Ascending aorta (tissue), 2 donors: ENCODE data around the gene ADAM11. TPM values are rescaled to one million over a fixed set of nuclear protein-coding genes. Genes with fewer than 3 reads are reported as not detected.

Source experiments
- DNase-seq, 2 donors: peaks; one replicate each; pipeline ENCODE4 v3.0.0-alpha.2; 2019; ENCODE audit warnings: low spot score in 2 of 2
- H3K27ac ChIP-seq, 2 donors: fragments of 200-600 bp; sonication (generic); one replicate each; pipeline ENCODE4 v1.5.1; 2016 to 2017; ENCODE audit warnings: mild to moderate bottlenecking in 1 of 2
- H3K27me3 ChIP-seq: fragments of 200-600 bp; sonication (generic); one replicate; pipeline ENCODE4 v1.5.1; 2017
- H3K36me3 ChIP-seq, 2 donors: fragments of 200-600 bp; sonication (generic); one replicate each; pipeline ENCODE4 v1.5.1; 2016
- H3K4me1 ChIP-seq, 2 donors: fragments of 200-600 bp; sonication (generic); one replicate each; pipeline ENCODE4 v1.5.1; 2016 to 2017; ENCODE audit warnings: mild to moderate bottlenecking in 1 of 2
- H3K4me3 ChIP-seq, 2 donors: fragments of 200-600 bp; sonication (generic); one replicate each; pipeline ENCODE4 v1.5.1; 2016 to 2017; ENCODE audit warnings: mild to moderate bottlenecking in 1 of 2
- H3K9me3 ChIP-seq, 2 donors: fragments of 200-600 bp; sonication (generic); one replicate each; pipeline ENCODE4 v1.5.1; 2016
- intact Hi-C: fragments of 100-400 bp; cut with DNase I; formaldehyde crosslinking; loops from one replicate; pipeline ENCODE4 v1.15.1; 2023
- total RNA-seq: library from RNA; depleted of rRNA; stranded (reverse); fragments of >200 nt; gene quantifications from one replicate; pipeline ENCODE4 v1.1.0, GENCODE V29; 2016
- TF ChIP-seq, protein P1 (sequence below), 3 experiments: fragments of 200-600 bp in 2 of 3; fragments of 450-650 bp in 1 of 3; sonication (generic) in 2 of 3; IDR thresholded peaks; one replicate each; pipeline ENCODE4 v1.5.1; 2016 to 2019; ENCODE audit warnings: antibody characterized with exemption in 3 of 3, mild to moderate bottlenecking in 1 of 3, moderate library complexity in 1 of 3

ADAM11 gene
- total RNA-seq, 1 donor from 2014 or later, result not detected

DNA sequence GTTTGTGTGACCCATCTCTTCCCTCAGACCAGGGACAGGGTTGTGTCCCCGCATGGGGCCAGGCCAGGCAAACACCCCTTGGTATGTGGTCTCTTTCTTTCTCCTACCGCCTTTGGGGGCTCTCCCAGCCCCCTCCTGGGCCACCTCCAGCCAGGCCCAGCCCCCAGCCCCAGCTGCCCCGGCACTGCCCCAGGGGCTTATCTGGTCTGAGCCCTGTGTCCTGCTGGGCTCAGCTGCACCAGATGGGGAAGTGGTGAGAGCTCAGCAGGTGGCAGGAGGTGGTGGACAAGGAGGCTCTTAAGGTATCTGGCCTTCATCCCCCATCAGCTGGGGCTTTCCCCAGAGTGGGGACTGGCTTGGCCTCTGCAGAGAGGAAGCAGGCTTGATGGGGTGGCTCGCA is 8.7 kb downstream of the ADAM11 start:
- Histone ChIP-seq H3K27ac (no peak overlapping the region), H3K4me1 (no peaks in the 10 kb centered on the region), H3K36me3 (no peaks in the 10 kb centered on the region), H3K4me3 (no peak overlapping the region), H3K9me3 (no peaks in the 10 kb centered on the region), H3K27me3 (no peaks in the 10 kb centered on the region)
- DNase-seq, result no peak
- TF ChIP-seq, protein P1, sequence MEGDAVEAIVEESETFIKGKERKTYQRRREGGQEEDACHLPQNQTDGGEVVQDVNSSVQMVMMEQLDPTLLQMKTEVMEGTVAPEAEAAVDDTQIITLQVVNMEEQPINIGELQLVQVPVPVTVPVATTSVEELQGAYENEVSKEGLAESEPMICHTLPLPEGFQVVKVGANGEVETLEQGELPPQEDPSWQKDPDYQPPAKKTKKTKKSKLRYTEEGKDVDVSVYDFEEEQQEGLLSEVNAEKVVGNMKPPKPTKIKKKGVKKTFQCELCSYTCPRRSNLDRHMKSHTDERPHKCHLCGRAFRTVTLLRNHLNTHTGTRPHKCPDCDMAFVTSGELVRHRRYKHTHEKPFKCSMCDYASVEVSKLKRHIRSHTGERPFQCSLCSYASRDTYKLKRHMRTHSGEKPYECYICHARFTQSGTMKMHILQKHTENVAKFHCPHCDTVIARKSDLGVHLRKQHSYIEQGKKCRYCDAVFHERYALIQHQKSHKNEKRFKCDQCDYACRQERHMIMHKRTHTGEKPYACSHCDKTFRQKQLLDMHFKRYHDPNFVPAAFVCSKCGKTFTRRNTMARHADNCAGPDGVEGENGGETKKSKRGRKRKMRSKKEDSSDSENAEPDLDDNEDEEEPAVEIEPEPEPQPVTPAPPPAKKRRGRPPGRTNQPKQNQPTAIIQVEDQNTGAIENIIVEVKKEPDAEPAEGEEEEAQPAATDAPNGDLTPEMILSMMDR (IDR thresholded peaks at IDR 0.05), result no peak
- intact Hi-C loops, result no loop called here

- DNase-seq, result no peak
- H3K4me1 ChIP-seq, result no peaks in the 10 kb centered on the region
- no peak overlapping the region for H3K4me3 ChIP-seq
- TF ChIP-seq, protein P1 (IDR thresholded peaks at IDR 0.05), result no peak
- H3K36me3 ChIP-seq, result no peaks in the 10 kb centered on the region
- H3K9me3 ChIP-seq, result no peaks in the 10 kb centered on the region
- no peak overlapping the region for H3K27ac ChIP-seq
- intact Hi-C loops, result no loop called here
- H3K27me3 ChIP-seq, result no peaks in the 10 kb centered on the region
Measured at GRCh38 chr17:44768505-44769142, 9.8 kb downstream of the ADAM11 start.

GRCh38 chr17:44769230-44769629 is 10.4 kb downstream of the ADAM11 start:
- Histone ChIP-seq H3K27me3 (no peaks in the 10 kb centered on the region), H3K4me3 (no peak overlapping the region), H3K4me1 (no peaks in the 10 kb centered on the region), H3K36me3 (no peaks in the 10 kb centered on the region), H3K27ac (no peak overlapping the region), H3K9me3 (no peaks in the 10 kb centered on the region)
- DNase-seq, result no peak
- intact Hi-C loops, result no loop called here
- TF ChIP-seq, protein P1 (IDR thresholded peaks at IDR 0.05), result no peak

GRCh38 chr17:44769647-44770084 is 10.9 kb downstream of the ADAM11 start:
- Histone ChIP-seq H3K9me3 (no peaks in the 10 kb centered on the region), H3K27me3 (no peaks in the 10 kb centered on the region), H3K4me1 (no peaks in the 10 kb centered on the region), H3K36me3 (no peaks in the 10 kb centered on the region), H3K27ac (no peak overlapping the region), H3K4me3 (no peak overlapping the region)
- TF ChIP-seq, protein P1 (IDR thresholded peaks at IDR 0.05), result no peak
- no peak for DNase-seq
- intact Hi-C loops, result no loop called here

GRCh38 chr17:44770166-44770925 is 11.6 kb downstream of the ADAM11 start:
- Histone ChIP-seq H3K36me3 (no peaks in the 10 kb centered on the region), H3K27ac (no peak overlapping the region), H3K27me3 (no peaks in the 10 kb centered on the region), H3K9me3 (no peaks in the 10 kb centered on the region), H3K4me1 (peaks cover 5% of the 10 kb centered on the region in 2 donors), H3K4me3 (no peak overlapping the region)
- intact Hi-C loops, result no loop called here
- no peak for DNase-seq
- TF ChIP-seq, protein P1 (IDR thresholded peaks at IDR 0.05), result no peak
